Ovary (tissue), 9 donors: Measurements from ENCODE around the gene POLR3F. TPM values are rescaled to one million over a fixed set of nuclear protein-coding genes. Genes with fewer than 3 reads are reported as not detected.
"Not testable (repeated sequence)": the region's sequence is repeated elsewhere in the genome, so short reads cannot be mapped to it uniquely, and the experiment has no call there.

Experiments
- DNase-seq, 5 donors: peaks; one replicate each; pipeline ENCODE4 v3.0.0-alpha.2; 2019 to 2020
- H3K27ac ChIP-seq, 2 donors: fragments of 200-600 bp; one replicate each; pipeline versions ENCODE4 v1.5.1 to v1.8.0; 2019 to 2022
- H3K27me3 ChIP-seq: fragments of 200-600 bp; one replicate; pipeline ENCODE4 v1.8.0; 2022
- H3K36me3 ChIP-seq: fragments of 200-600 bp; sonication (generic); one replicate; pipeline ENCODE4 v1.5.1; 2019
- H3K4me1 ChIP-seq: one replicate; pipeline ENCODE4 v1.8.1; 2013; ENCODE audit warnings: mild to moderate bottlenecking, moderate library complexity; ENCODE audit not compliant: insufficient read depth
- H3K4me3 ChIP-seq: fragments of 200-600 bp; sonication (generic); one replicate; pipeline ENCODE4 v1.5.1; 2017
- H3K9me3 ChIP-seq, 2 donors: fragments of 200-600 bp in 1 of 2; sonication (generic) in 1 of 2; one replicate each; pipeline versions ENCODE4 v1.5.1 to v1.8.1; 2013 to 2019; ENCODE audit warnings: mild to moderate bottlenecking in 1 of 2, moderate library complexity in 1 of 2
- EP300 ChIP-seq: sonication (generic); formaldehyde crosslinking; IDR thresholded peaks from one replicate; pipeline ENCODE4 v1.6.1; 2017; ENCODE audit warnings: antibody characterized with exemption
- POLR2A ChIP-seq: fragments of 450-650 bp; IDR thresholded peaks from one replicate; pipeline ENCODE4 v1.6.1; 2017; ENCODE audit warnings: antibody characterized with exemption, mild to moderate bottlenecking, moderate library complexity
- WGBS, 3 donors: extraction: QIAGEN DNeasy Blood & Tissue Kit in 1 of 3; methylation state at CpG; one replicate each; pipeline versions ENCODE4 v1.1.5 to v1.1.7; 2013 to 2017; 5-methylcytosine and 5-hydroxymethylcytosine counted together
- intact Hi-C, 4 donors: fragments of 100-400 bp; cut with DNase I; formaldehyde crosslinking; loops; one replicate each; pipeline versions ENCODE4 v1.11.0 to v1.15.1; 2022 to 2023
- polyA plus RNA-seq, 2 donors: library from polyadenylated mRNA; stranded (reverse); fragments of 200-250 nt in 1 of 2; fragments of 350-450 nt in 1 of 2; fragmentation: Illumina TruSeq in 1 of 2; extraction: RNeasy Lipid Tissue Mini Kit (QIAGEN cat#74804) in 1 of 2; gene quantifications; one replicate each; pipeline ENCODE4 v1.2.3, GENCODE V29; 2013 to 2014
- total RNA-seq, 7 donors: library from RNA; depleted of rRNA in 2 of 7; stranded (reverse); fragments of >200 nt in 2 of 7; fragmentation: NEBNext Ultra II Directional in 3 of 7; extraction: Animal tissue kit (Norgen Biotek cat#: 25700) in 3 of 7; gene quantifications; one replicate each; pipeline versions ENCODE4 v1.1.0 to v1.2.4, GENCODE V29; 2016 to 2023
- TF ChIP-seq, protein P1 (sequence below), 3 donors: fragments of 450-650 bp in 2 of 3; fragments of 200-600 bp in 1 of 3; IDR thresholded peaks; one replicate each; pipeline versions ENCODE4 v1.5.1 to v1.8.0; 2016 to 2022; ENCODE audit warnings: antibody characterized with exemption in 3 of 3, mild to moderate bottlenecking in 1 of 3
- donor health status: DM: no; HTN: no; CAD: no; lungs with moderate emphysema.
- donor health status: DM: no; HTN: no; CAD: no.
- donor health status: Bipolar disorder and iron deficiency.
- donor health status: DM: yes; HTN: yes; CAD: no.
- donor health status: DM: no; HTN: no; CAD: no.
- donor health status: DM: yes; HTN: yes; CAD: no.

POLR3F gene
- total and polyA plus RNA-seq, 9 donors: 6.5 to 13.2 (median 9.0) TPM

DNA sequence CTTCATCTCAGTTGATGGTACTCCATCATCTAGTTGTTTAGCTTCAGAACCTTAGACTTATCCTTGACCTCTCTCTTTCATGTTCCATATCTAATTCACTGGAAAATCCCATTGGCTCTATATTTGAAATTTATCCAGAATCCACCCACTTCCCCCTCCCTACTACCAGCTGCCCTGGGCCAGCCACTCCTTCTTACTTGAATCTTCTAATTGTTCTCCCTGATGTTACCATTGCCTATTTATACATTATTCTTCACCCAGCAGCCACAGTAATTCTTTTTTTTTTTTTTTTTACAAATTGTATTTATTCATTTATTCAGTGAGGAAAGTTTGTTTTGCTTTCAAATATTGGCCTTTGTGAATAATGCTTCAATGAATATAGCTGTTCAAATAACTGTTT is 48.8 kb downstream of the POLR3F start:
- no peak for DNase-seq
- H3K36me3 ChIP-seq: no peaks in the 10 kb centered on the region
- intact Hi-C loops: no loop called here
- no peaks in the 10 kb centered on the region for H3K9me3 ChIP-seq
- TF ChIP-seq POLR2A (no peak), EP300 (no peak)
- TF ChIP-seq, protein P1, sequence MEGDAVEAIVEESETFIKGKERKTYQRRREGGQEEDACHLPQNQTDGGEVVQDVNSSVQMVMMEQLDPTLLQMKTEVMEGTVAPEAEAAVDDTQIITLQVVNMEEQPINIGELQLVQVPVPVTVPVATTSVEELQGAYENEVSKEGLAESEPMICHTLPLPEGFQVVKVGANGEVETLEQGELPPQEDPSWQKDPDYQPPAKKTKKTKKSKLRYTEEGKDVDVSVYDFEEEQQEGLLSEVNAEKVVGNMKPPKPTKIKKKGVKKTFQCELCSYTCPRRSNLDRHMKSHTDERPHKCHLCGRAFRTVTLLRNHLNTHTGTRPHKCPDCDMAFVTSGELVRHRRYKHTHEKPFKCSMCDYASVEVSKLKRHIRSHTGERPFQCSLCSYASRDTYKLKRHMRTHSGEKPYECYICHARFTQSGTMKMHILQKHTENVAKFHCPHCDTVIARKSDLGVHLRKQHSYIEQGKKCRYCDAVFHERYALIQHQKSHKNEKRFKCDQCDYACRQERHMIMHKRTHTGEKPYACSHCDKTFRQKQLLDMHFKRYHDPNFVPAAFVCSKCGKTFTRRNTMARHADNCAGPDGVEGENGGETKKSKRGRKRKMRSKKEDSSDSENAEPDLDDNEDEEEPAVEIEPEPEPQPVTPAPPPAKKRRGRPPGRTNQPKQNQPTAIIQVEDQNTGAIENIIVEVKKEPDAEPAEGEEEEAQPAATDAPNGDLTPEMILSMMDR (IDR thresholded peaks at IDR 0.05): no peak
- no peaks in the 10 kb centered on the region for H3K4me1 ChIP-seq
- no peaks in the 10 kb centered on the region for H3K27me3 ChIP-seq
- no peak overlapping the region for H3K27ac ChIP-seq
- H3K4me3 ChIP-seq: no peak overlapping the region

DNA sequence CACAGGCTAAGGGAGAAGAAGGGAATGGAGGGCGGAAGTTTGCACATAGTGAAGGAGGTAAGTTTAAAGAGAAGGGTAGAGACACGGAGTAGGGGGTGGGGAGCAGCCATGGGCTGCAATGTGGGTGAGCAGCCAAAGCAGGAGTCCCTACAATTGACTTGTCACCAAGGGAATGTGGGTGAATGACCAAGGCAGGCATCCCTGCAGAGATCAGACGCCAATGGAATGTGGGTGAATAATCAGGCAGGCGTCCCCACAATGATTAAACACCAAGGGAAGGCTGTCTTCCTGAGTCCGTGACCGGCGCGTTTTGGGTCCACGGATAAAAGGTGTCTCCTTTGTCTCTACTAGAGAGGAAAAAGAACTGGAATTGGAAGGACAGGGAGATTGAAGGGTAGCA is 54.9 kb downstream of the POLR3F start:
- intact Hi-C loops, H3K36me3 ChIP-seq, H3K27ac ChIP-seq, H3K4me3 ChIP-seq, H3K27me3 ChIP-seq, H3K4me1 ChIP-seq, H3K9me3 ChIP-seq, DNase-seq: not testable (repeated sequence)
- 91 to 97% (median 96%) methylated on average over 9 of the region's 9 CpGs for WGBS, 3 donors

DNA sequence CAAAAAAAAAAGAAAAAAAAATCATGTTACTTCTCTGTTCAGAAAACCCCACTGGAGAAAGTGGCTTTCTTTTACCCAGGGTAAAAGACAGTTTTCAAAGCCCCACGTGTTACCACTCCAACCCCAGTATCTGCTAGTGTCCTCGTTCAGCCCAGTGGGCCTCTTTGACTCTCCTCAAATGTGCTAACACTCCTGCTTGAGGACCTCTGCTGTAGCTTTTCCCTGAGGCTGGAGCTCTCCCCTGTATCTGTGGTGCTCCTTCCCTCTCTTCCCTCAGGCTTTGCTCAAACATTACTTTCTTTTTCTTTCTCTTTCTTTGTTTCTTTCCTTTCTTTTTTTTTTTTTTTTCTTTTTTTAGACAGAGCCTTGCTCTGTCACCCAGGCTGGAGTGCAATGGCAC is 55.9 kb downstream of the POLR3F start:
- DNase-seq: no peak
- H3K4me3 ChIP-seq: no peak overlapping the region
- H3K36me3 ChIP-seq: no peaks in the 10 kb centered on the region
- H3K9me3 ChIP-seq: no peaks in the 10 kb centered on the region
- intact Hi-C loops: no loop called here
- 85 to 94% (median 85%) methylated on average over 2 of the region's 2 CpGs for WGBS, 3 donors
- H3K27me3 ChIP-seq: no peaks in the 10 kb centered on the region
- no peaks in the 10 kb centered on the region for H3K4me1 ChIP-seq
- no peak overlapping the region for H3K27ac ChIP-seq
- no peak for TF ChIP-seq EP300
- TF ChIP-seq POLR2A: no peak
- TF ChIP-seq, protein P1 (IDR thresholded peaks at IDR 0.05): no peak

DNA sequence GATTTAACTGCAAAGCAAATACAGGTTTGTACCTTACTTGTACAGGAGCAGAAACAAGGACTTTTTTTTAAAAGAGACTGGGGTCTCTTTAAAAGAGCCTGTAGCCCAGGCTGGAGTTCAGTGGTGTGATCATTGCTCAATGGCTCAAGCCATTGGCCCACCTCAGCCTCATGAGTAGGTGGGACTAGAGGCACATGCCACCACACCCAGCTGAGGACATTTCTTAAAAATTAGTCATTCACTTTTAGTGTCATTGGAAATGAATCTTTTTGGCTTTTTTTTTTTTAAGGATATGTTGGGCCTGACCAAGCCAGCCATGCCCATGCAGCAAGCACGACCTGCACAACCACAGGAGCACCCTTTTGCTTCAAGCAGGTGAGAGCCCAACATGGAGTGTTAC is 57.5 kb downstream of the POLR3F start:
- H3K36me3 ChIP-seq: no peaks in the 10 kb centered on the region
- WGBS, 3 donors: 95 to 97% (median 96%) methylated on average over 1 of the region's 1 CpG
- no peak for DNase-seq

DNA sequence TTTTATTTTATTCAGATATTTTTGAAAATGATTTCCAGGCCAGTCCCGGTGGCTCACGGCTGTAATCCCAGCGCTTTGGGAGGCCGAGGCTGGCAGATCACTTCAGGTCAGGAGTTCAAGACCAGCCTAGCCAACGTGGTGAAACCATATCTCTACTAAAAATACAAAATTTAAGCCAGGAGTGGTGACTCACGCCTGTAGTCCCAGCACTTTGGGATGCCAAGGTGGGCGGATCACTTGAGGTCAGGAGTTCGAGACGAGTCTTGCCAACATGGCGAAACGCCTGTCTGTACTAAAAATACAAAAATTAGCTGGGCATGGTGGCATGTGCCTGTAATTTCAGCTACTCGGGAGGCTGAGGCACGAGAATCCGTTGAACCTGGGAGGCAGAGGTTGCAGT is 59.6 kb downstream of the POLR3F start:
- H3K4me3 ChIP-seq, H3K4me1 ChIP-seq, H3K27me3 ChIP-seq, H3K27ac ChIP-seq, H3K36me3 ChIP-seq, DNase-seq, intact Hi-C loops, H3K9me3 ChIP-seq: not testable (repeated sequence)
- WGBS, 3 donors: 78 to 84% (median 79%) methylated on average over 14 of the region's 14 CpGs

More for the DNA sequence above, 57.5 kb downstream of the POLR3F start:
- Histone ChIP-seq H3K4me3 (no peak overlapping the region), H3K9me3 (no peaks in the 10 kb centered on the region), H3K4me1 (no peaks in the 10 kb centered on the region), H3K27me3 (no peaks in the 10 kb centered on the region), H3K27ac (no peak overlapping the region)
- intact Hi-C loops: no loop called here
- TF ChIP-seq, protein P1 (IDR thresholded peaks at IDR 0.05): no peak
- TF ChIP-seq EP300 (no peak), POLR2A (no peak)

DNA sequence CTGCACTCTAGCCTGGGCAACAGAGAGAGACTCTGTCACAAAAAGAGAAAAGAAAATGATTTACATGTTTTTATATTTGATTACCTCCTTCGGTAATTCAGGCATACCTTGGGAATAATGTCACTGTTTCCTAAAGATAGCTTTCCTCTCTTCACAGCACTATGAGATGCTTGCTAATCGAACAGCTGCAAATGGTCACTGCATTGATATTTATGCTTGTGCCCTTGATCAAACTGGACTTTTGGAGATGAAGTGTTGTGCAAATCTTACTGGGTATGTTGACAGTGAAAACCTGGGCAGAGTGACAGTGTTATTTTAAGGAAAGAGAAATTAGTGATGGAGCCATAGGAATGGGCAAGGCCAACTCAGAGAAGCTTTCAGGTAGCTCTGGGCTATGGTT is 60.1 kb downstream of the POLR3F start:
- no peaks in the 10 kb centered on the region for H3K4me1 ChIP-seq
- no peak overlapping the region for H3K27ac ChIP-seq
- H3K36me3 ChIP-seq: no peaks in the 10 kb centered on the region
- 88 to 91% (median 91%) methylated on average over 2 of the region's 2 CpGs for WGBS, 3 donors
- no peaks in the 10 kb centered on the region for H3K27me3 ChIP-seq
- TF ChIP-seq, protein P1 (IDR thresholded peaks at IDR 0.05): no peak
- TF ChIP-seq POLR2A (no peak), EP300 (no peak)
- no peak overlapping the region for H3K4me3 ChIP-seq
- DNase-seq: no peak
- intact Hi-C loops: no loop called here
- no peaks in the 10 kb centered on the region for H3K9me3 ChIP-seq
